ENCODE data around the gene MKNK2.
A peak's percentile ranks its signal among the peaks of the same experiment; 100 is the strongest.

Gene MKNK2

DNA sequence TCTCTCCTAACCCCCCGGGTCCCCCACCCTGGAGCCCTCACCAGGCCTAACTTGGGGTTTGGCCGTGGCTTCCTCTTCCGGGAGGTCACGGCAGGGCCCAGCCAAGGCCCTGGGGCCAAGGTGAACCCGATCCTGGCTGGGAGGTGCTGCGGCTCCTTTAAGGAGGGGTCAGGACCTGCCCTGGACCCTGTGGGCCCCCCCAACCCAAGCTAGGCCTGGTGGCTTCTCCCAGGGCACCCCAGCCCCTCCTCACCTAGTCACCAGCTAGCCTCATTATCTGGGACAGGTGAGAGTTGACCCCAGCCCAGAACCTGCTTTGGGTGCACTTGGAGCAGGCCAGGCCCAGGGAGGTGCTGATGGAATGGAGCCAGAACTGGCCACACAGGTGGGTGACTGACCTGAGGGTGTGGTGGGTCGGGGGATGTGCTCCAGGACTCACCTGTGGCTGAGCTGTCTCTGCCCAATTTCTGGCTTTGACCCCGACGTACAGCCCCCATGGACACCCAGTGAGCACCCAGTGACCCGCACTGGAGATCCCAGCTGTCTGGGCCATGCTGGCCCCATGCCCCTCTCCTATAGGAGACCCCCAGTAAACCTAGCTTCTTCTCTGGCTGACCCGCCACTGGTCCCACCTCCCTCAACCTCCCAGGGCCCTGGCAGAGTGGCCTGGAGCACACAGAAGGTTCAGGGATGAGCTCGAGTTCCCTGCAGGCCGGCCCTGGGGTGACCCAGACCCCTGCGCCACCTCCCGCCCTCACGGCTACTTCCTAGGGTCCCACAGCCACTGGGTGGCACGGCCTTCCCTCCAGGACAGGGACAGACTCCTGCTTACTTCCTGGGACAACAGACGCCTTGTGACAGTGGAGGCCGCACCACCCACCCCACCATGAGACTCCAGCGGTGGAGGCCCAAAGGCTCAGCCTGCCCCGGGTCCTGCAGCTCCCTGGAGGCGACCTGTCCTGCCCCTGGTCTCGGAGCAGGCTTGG, 6.7 kb upstream of the MKNK2 start:
- DNase-seq = no peak

DNA sequence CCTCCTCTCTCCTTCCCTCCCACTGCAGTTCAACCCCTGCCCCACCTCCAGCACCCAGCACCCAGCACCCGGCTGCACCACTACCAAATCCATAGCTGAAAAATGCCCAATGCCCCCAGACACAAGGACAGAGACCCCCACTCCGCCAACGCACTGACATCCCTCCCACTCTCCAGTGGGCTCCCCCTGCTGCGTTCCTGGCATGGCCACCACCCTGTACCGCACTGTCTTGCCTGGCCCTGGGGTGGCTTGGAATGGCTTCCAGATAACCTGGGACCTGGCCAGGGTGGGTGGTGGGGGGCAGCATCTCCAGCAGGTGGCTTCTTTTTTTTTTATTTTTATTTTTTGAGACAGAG, 5.8 kb upstream of the MKNK2 start:
- no peak for DNase-seq

DNA sequence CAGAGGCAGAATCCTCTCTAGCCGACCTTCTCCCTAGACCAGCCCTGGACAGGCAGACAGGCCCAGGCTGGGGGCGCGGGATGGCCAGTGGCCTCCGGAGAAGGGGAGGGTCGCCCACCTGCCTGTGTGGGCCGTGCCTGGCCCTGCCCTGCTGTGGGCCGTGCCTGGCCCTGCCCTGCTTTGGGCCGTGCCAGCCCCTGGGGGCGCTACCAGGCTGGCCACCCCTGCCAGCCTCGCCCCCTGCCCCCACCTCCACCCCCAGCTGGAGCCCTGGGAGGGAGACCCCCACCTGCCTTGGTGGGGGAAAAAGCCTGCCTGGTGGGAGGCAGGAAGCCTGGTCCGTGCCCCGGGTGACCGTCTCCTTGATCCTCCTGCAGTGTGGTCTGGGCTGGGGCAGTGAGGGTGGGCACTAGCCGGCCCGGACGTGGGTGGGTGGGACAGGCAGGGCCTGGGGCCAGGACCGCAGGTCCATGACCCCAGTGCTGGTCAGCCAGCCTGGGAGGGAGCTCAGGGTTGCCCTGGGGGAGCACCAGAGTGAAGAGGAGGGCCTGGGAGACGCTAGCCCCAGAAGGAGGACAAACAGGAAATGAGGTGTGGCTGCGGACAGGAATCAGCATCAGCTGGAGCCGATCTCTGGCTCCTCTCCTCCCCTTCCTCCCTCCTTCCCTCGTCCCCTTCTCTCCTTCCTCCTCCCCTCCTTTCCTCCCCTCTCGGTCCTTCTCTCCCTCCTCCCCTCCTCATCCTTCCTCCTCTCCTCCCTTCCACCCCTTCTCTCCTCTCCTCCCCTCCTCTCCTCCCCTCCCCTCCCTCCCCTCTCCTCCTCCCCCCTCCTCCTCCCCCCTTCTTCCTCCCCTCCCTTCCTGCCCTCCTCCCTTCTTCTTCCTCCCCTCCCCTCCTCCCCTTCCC, 5.1 kb upstream of the MKNK2 start:
- DNase-seq = no peak

DNA sequence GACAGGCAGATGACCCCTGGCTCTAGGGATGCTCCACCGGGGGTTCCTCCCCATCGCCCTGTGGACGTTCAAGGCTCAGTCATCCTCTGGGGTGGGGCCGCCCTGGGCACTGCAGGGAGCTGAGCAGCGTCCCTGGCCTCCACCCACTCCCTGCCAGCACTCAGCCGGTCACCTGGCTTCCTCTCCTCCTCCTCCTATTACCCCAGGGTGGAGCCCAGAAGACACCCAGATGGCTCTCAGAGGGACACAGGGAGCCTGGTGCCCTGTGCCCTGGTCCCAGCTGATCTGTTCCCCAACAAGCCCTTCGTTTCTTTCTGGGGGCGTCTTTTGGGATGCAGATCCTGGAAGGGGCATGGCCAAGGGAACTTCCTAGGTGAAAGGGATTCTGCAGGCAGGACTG, 3.7 kb upstream of the MKNK2 start:
- DNase-seq = no peak

DNA sequence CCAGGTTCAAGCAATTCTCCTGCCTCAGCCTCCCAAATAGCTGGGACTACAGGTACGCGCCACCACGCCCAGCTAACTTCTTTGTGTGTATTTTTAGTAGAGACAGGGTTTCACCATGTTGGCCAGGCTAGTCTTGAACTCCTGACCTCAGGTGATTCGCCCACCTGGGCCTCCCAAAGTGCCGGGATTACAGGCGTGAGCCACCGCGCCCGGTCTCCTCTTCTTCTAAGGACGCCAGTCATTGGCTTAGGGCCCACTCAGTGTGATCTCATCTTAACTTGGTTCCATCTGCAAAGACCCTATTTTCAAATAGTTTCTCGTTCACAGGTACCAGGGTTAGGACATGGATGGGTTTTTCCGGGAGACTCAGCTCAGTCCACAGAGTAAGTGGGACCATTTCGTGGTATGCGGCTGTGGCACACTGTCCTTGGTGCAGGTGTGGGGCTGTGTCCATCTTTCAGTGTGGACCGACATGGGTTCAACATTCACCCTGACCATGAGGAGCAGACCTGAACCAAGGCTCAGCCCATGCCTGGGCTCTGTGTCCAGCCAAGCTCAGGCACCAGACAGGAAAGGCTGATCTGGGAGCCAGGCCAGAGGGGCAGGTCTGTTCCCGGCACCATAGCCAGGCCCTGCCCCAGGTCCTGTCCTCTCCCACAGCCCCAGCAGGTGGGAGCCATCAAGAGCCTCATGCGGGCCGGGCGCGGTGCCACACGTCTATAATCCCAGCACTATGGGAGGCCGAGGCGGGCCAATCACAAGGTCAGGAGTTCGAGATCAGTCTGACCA, 2.8 kb upstream of the MKNK2 start:
- no peak for DNase-seq

DNA sequence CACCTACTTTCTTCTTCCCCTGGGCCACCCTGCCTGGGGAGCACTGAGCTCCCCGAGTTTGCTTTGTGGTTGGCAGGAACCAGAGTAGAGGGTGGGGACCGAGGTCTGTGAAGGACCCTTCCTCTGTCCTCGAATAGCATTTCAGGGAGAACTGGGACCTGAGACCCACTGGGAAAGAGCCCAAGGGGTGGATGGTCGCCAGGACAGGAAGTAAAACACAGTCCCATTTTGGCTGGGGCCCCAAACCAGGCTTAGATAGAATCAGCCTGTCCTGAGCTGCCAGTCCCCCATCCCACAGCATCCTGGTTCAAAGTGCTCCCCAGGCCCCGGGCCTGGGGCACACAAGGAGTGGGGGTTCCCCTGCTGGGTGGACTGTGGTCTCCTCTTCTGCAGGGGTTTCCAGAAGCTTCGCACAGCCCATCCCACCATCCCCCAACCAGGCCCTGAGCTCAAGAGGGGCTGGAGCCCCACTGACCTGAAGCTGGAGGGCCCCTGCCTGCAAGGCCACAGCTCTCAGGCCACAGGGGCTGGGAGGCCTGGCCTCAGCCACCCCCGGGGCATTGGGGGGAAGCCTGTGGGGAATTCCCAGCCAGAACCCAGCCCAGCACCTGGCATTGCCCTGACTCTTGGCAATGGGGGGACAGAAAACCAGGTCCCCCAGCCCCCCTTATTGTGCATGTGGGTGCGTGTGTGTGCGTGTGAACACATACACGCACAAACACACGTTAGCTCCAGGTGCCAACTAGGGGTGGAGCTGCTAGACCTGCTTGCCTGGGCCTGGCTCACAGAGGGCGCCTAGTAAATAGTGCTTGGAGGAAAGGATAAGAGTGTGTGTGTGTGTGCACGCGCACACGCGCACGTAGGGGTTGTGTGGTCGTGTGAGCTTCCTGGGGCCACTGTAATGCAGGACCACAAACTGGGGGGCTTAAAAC, 995 bp upstream of the MKNK2 start:
- DNase-seq = no peak

DNA sequence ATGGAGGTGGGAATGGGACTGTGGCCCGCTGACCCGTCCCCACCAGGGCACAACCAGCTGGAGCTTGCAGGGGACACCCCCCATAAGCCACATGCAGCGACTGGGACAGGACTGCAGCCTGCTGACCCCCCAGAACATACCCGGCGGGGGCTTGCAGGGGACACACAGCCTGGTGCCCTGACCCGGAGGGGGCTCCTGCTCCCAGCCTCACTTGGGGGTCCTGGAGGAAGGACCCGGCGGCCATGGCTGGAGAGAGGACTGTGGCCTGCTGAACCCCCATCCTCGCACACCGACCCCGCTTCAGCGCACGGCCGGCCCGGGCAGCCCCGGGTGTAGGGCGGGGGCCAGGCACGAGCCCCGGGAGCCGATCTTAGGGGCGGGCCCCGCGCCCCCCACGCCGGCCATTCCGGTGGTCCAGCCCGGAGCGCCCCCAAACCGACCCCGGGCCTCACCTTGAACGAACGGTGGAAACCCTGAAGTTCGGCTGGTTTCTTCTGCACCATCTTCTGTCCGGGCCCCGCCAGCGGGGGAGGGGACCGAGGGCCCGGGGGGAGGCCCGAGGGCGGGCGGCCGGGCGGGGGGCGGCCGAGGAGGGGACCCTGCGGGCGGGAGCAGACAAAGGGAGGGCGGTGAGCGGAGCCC, 574 bp downstream of the MKNK2 start:
- DNase-seq = no peak

DNA sequence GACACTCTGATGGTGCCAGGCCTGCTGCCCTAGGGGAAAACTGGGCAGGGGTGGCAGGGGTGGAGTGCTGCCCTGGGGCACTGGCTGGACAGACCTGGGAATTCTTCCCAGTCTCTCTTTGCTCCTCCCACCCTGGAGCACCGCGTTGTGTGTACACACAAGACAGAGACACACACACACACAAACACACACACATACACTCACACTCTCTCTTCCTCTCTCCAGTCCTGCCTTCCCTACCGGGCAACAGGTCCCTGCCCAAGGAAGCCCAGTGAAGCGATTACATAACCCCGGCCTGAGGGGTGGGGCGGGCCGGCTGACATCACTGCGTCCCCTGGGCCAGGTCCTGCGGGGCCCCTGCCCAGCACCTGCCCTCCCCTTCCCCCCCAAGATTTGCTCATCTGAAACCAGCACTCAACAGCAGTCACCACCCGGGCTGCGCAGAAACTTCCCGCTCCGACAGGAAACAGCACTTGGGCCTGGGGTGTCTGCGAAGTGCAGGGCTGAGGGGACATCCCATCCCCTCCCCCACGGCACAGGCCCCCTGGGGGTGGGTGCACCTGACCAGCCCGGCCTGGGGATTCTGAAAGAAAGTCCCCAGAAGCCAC, 1.2 kb downstream of the MKNK2 start:
- no peak for DNase-seq

DNA sequence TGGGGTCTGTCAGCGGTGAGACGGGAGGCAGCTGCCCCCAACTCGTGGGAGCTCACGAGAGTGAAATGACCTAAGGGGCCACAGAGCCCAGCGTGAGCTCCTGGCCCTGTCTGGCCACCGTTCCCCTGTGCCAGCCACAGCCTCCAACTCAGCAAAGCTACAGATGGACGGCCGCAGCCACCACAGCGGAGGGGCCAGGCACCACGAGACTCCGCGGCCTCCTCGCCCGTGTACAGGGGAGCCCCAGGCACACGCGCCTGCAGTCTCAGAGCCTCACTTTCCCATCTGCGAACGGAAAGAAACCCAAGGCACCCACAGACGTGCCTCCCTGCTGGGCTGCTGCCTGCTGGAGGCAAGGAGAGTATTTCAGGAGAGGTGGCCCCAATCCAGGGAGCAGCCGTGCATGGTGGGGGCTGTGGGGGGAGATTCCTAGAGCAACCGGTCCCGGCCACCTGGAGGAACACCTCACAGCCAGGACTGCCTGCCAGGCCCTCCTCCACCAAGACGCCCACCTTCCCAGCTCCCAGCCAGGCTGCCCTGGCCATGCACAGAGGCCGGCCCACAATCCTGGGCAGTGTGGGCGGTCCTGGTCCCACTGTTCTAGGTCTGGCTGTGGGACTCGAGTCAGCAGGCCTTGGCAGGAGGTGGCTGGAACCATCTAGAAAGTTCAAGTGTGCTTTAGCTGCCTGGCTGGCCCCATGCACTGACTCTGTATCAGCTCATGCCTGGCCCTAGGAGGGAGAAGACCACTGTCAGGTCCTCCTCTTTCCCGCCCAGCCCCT, 1.9 kb downstream of the MKNK2 start:
- no peak for DNase-seq

DNA sequence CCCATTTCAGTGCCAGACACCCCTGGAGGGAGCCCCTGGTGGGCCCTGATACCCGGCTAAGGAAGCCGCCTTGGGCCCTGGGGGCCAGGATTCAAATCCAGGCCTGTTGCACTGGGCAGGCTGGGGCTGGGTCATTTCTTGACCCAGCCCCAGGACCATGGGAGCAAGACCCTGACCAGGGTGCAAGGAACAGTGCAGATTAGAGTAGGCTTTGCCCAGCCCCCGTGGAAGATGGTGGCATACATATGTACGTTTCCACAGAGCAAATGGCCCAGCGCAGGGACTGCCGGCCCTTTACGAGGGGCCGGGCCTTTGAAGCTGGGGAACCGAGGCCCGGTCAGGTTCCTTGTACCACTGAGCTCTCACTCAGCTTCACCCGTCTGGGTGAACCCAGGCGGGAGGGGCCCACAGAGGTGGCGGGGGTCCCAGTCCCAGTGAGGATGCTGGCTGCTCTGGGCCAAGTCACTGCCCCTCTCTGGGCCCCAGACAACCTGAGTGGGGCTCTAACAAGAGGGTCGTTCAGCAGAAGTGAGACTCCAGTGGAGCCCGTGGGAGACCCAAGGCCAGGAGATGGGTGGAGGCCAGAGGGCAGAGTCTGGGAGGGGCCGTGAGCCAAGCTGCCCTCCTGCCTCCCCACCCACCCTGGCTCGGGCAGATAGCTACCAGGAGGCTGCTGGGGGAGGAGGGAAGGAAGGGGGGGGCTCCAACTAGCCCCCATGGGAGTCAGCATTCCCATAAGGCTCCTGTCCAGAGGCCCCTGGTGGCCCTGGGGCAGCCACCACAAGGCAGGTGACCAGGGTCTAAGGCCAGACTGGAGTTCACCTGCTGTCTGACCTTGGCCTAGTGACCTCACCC, 2.7 kb downstream of the MKNK2 start:
- DNase-seq = no peak

DNA sequence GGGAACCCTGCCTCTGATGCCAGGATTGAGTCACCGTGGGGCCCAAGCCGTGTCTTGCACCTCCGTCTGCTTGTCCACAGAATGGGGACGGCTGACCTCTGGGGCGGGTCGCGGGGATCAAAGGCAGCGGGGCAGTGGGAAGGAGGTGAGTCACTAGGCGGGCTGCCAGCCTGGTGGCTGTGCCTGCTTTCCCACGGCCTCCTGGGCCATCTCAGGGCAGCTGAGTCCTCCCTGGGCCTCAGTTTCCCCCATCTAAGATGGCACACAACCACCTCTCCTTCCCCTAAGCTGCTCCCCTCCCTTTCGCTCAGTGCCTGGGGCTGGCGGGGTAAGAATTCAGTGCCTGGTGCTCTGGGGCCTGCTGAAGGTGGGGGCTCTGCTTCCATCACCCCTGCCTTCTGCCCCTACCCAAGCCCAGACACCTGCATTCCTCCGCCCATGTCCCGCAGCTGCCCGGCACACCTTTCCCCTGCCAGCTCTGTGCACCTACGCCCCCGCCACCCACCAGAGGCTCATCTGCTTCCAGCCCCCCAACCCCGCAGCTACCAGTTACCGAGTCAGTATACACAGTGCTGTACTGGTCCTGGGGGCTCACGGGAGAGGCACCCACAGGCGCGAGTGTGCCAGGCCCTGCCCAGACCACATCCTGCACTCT, 3.5 kb downstream of the MKNK2 start:
- peak; percentile 42 for DNase-seq

DNA sequence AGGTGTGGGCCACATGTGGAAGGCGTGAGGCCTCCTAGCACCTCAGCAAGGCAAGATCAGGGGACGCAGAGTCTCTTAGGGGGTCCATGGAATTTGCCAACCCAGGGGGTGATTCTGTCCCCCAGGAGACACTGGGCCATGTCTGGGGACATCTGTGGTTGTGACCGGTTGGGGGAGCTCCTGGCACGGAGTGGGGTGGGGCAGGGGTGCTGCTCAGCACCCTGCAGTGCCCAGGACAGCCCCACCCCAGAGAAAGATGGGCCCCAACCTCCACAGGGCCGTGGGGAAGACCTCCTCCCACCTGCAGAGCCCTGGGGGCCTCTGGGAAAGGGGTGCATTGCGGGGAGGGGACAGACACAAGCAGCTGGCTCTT, 4.0 kb downstream of the MKNK2 start:
- DNase-seq = no peak

DNA sequence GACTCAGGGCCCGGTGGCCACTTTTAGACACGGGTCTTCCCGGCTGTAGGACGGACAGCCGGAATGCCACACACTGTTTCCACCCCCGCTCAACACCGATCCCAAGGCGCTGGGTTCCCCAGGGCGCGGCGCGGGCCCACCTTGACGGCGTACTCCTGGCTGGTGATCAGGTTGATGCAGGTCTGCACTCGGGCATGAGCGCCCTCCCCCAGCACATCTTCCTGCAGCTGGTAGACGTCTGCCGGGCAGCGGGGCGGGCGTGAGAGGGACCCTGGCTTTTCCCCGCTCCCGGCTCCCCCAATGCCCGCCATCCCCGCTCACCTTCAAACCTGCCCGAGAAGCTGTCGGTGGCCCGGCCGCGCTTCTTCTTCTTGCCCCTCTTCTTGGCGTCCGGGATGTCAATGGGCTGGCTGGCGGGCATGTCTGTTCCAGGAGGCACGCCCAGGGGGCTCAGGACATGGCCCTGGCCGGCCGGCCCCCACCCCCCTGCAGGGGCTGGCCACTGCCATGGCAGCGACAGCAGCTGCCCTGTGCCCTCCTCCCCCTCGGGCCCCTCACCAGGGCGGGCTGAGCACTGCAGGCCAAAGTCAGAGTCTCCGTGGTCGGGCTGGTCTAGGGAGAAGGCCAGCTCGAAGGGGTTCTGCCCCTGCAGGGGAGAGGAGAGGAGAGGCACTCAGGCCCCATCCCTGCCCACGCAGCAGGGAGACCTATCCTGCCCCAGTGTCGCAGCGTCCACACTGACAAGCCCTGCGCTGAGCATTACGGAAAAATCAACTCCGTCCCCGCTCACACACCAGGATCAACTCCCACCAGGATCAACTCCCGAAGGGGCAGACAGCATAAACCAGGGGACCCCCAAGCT, 4.8 kb downstream of the MKNK2 start:
- DNase-seq = no peak

DNA sequence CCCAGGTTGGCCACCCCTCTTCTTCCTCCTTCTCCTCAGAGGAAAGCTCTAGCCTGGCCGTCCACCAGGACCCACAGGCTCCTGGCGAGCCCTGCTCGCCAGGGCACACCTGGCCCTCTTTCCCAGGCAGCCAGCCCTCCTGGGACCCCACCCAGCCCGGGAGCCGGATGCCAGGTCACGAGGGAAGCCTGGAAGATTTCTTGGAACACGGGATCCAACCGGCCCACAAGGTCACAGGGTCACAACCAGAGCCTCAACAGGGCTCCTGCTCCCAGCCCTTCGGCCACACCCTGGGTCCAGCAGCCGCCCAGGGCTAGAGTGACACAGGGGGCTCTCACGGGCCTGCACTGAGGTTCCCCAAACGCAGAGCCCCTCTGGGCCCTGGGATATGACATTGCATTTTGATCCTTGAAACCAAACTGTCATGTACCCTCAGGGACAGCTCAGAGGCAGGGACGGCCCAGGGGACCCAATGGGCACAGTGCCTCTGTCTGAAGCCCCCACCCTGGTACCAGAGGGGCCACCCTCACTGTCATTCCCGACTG, 5.5 kb downstream of the MKNK2 start:
- DNase-seq = no peak

DNA sequence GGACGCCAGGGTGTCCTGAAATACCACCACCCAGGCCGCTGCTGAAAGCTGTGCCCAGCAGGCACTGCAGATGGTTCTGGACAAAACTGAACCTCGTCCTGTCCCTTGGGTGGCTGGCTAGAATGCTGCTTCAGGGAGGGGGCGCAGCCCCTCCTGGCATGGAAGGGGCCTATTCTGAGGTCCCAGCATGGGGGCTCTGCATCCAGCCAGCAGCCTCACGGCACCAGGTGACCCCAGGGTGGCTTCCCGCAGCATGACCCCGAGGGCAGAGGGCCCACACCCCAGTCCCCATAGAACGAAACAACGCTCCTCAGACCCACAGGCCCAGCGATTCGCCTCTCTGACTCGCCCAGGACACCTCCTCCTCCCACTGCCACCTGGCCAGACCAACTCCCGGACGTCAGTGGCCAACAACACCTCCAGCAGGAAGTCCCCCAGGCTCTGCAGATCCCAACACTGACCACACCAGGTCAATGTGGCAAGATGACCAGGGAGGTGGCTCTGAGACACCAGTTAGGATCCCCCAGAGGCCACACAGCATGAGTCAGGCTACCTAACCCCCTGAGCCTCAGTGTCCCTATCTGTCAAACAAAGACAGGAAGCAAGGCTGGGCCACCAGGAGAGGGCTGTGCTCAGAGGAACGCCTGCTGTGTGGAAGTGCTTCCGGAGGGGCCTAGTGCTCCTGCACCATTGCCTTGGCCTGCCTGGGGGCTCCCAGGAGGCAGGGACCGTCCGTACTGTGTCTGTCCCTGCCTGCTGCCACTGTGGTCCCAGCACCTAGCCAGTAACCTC, 6.1 kb downstream of the MKNK2 start:
- no peak for DNase-seq

DNA sequence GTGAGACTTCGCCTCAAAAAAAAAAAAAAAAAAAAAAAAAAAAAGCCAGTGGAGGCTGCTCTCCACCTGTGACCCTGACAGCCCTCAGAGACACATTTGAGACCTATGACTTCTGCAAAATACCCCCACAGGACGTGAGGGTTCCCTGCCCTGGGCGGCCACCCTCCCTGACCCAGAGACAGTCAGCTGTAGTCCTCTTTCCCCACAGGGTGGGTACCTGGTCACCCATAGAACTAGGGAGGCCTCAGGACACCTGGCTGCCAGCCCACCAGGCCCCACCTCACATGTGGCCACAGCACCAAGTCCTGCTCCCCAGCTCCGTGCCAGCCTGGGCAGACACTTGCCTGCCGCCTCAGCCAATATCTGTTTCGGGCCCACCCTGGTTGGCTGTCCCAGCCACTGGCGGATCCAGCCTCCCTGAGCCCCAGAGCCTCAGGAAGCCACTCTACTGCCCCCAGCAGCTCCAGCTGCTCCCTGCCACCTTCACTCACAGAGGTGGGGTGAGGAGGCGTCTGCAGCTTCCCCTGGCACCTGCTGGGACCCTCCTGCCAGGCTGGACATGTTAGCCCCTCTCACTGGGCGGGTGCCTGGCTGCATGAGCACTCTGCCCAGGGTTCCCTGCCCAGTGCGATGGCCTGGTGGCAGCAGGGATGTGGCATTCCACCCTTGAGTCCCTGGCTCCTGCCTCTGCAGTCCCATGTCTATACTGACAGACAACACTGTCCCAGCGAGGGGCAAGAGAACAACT, 6.9 kb downstream of the MKNK2 start:
- DNase-seq = no peak

All from activated gamma-delta T cell (primary cell).